ENCODE results near the gene UBE2J1.

Gene UBE2J1

GRCh38 chr6:89328976-89329375 is 23.5 kb downstream of the UBE2J1 start:
- no peak overlapping the region for H3K4me3 ChIP-seq (replicated peaks in 1 of 2; ENCODE audit: low read depth in 2 of 2, low read length in 2 of 2)
- TF ChIP-seq CTCF (IDR thresholded peaks at IDR 0.05; ENCODE audit: low read depth, low read length): no peak
- DNase-seq (ENCODE audit: low read depth in 2 of 2): no peak

DNA sequence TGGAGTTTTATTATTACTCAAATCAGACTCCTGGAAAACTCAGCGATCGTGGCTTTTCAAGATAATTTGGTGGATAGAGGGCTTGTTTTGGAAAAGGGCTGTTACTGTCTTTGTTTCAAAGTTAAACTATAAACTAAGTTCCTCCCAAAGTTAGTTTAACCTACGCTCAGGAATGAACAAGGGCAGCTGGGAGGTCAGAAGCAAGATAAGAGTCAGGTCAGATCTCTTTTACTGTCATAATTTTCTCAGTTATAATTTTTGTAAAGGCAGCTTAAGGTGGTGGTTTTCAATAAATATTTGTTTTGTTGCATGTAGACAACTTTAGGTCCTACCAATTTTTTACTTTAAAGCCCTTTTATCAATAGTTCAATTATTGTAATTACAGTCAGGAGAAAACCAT is 28.2 kb downstream of the UBE2J1 start:
- no peak overlapping the region for H3K4me3 ChIP-seq (replicated peaks in 1 of 2; ENCODE audit: low read depth in 2 of 2, low read length in 2 of 2)
- no peak for TF ChIP-seq CTCF (IDR thresholded peaks at IDR 0.05; ENCODE audit: low read depth, low read length)
- no peak for DNase-seq (ENCODE audit: low read depth in 2 of 2)

DNA sequence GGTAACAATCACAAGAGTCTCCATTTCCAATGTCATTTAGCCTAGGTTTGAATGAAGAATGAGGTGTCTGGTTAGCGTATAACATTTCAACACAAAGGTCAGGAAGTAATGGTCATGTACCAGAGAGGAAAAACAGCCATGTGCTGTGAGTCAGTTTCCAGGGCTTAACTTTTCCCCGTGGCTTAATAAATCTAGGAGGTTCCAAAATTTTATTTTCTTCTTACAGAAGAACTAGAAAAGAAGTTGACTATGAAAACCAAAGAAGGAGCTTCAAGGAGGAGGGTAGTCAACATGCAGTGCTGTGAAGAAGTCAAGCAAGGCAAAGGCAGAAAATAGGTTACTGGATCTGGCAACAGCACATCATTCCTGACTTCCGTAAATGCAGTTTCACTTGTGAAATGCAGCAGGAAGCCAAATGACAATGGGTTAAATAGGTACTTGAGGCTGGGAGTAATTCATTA is 29.0 kb downstream of the UBE2J1 start:
- TF ChIP-seq CTCF (IDR thresholded peaks at IDR 0.05; ENCODE audit: low read depth, low read length): no peak
- no peak overlapping the region for H3K4me3 ChIP-seq (replicated peaks in 1 of 2; ENCODE audit: low read depth in 2 of 2, low read length in 2 of 2)
- peak; percentile 32 to 58 for DNase-seq (ENCODE audit: low read depth in 2 of 2)

GRCh38 chr6:89321131-89321970 is 31.2 kb downstream of the UBE2J1 start:
- DNase-seq (ENCODE audit: low read depth in 2 of 2): peak in 1 of 2 donors; percentile 15
- H3K4me3 ChIP-seq (replicated peaks in 1 of 2; ENCODE audit: low read depth in 2 of 2, low read length in 2 of 2): no peak overlapping the region
- no peak for TF ChIP-seq CTCF (IDR thresholded peaks at IDR 0.05; ENCODE audit: low read depth, low read length)

DNA sequence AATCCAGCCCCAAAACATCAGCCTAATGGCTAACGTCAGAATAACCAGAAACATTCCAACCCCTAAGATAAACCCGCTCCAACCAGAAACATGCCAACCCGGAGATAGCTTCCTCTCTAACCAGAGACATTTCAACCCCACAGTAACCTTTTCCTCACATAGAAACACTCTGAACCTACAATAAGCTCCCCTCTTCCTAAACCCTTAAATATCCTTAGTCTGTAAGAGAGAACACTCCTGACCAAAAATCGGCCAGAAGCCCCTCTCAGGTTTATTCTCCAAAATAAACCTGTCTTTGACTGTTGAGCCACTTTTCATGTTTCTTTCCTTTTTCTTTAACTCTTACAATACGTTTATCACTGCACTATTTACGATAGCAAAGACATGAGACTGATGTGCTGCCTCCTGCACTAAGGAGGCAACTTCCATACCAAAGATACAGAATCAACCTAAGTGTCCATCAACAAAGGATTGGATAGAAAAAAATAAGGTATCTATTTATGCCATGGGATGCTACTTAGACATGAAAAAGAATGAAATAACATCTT is 32.4 kb downstream of the UBE2J1 start:
- no peak for TF ChIP-seq CTCF (IDR thresholded peaks at IDR 0.05; ENCODE audit: low read depth, low read length)
- DNase-seq (ENCODE audit: low read depth in 2 of 2): no peak
- no peak overlapping the region for H3K4me3 ChIP-seq (replicated peaks in 1 of 2; ENCODE audit: low read depth in 2 of 2, low read length in 2 of 2)

GRCh38 chr6:89317067-89317466 is 35.5 kb downstream of the UBE2J1 start:
- DNase-seq (ENCODE audit: low read depth in 2 of 2): no peak
- TF ChIP-seq CTCF (IDR thresholded peaks at IDR 0.05; ENCODE audit: low read depth, low read length): no peak
- H3K4me3 ChIP-seq (replicated peaks in 1 of 2; ENCODE audit: low read depth in 2 of 2, low read length in 2 of 2): no peak overlapping the region

All from cardiac fibroblast (primary cell).